ENCODE measurements around the gene ZSWIM9.

ZSWIM9 gene

DNA sequence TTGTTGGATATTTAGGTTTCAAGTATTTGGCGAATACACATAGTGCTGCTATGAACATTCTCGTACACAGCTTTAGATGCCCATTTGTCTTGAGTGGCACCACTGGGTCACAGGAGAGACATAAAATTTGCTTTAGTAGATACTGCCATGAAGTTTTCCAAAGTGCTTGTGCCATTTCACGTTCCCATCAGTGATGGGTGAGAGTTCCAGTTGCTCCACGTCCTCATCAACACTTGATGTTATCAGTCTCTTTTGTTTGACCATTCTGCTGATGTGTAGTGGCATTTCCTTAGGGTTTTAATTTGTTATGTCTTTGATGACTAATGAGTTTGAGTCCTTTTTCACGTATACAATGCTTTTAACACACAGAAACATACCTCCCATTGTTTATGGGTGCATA lies 11.0 kb downstream of the ZSWIM9 start:
- Histone ChIP-seq H2BK12ac (ENCODE audit: low read length in 2 of 2) (no peak overlapping the region), H3K9ac (ENCODE audit: low read length) (no peak overlapping the region), H3K4ac (ENCODE audit: low read depth in 1 of 2, low read length in 2 of 2) (no peak overlapping the region), H3K9me3 (ENCODE audit: control insufficient read depth, low read length) (peaks cover 13% of the 10 kb centered on the region), H3K79me1 (replicated peaks; ENCODE audit: low read length, poor library complexity, severe bottlenecking) (peaks cover 9% of the 10 kb centered on the region), H3K23ac (ENCODE audit: low read length in 2 of 2) (no peak overlapping the region), H3K14ac (ENCODE audit: low read length in 2 of 2) (no peak overlapping the region), H3K4me2 (ENCODE audit: low read length, poor library complexity, severe bottlenecking) (no peak overlapping the region), H3K27me3 (ENCODE audit: control insufficient read depth in 1 of 2, insufficient read depth in 1 of 2, low read length in 2 of 2) (no peaks in the 10 kb centered on the region), H3K36me3 (ENCODE audit: control insufficient read depth in 1 of 2, insufficient read depth in 2 of 2, low read depth in 1 of 2, low read length in 2 of 2) (peaks cover 8 to 39% of the 10 kb centered on the region in 2 experiments), H3K18ac (ENCODE audit: low read depth in 1 of 2, low read length in 2 of 2) (no peak overlapping the region), H3K4me1 (ENCODE audit: control insufficient read depth, insufficient read depth, low read depth, low read length) (no peaks in the 10 kb centered on the region), H2BK5ac (ENCODE audit: low read depth, low read length, poor library complexity, severe bottlenecking) (no peak overlapping the region), H2BK120ac (ENCODE audit: low read depth, low read length) (no peak overlapping the region), H3K4me3 (ENCODE audit: insufficient read depth in 1 of 2, low read depth in 1 of 2, low read length in 2 of 2) (no peak overlapping the region), H4K8ac (ENCODE audit: low read length) (no peak overlapping the region), H2AK5ac (ENCODE audit: low read length, severe bottlenecking) (no peak overlapping the region), H4K91ac (ENCODE audit: low read length) (no peak overlapping the region), H2AFZ (ENCODE audit: low read depth, low read length) (no peak overlapping the region), H2BK15ac (ENCODE audit: low read depth, poor library complexity, severe bottlenecking) (no peak overlapping the region), H3K27ac (ENCODE audit: low read length, poor library complexity, severe bottlenecking) (no peak overlapping the region)
- 96% methylated on average over 4 of the region's 5 CpGs for WGBS
- no peak for DNase-seq

DNA sequence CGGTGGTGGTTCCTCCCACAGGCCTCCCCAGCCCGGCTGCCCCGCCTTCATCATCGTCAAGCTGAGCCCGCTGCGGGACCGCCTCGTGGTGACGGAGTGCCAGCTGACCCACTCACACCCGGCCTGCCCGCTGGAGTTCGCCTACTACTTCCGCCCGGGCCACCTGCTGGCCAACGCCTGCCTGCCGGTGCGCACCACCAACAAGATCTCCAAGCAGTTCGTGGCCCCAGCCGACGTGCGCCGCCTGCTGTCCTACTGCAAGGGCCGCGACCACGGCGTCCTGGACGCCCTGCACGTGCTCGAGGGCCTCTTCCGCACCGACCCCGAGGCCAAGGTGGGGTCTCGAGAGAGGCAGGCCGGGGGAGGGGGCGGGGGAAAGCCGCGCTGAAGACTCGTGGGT lies 12.0 kb downstream of the ZSWIM9 start:
- H4K8ac ChIP-seq (ENCODE audit: low read length) = no peak overlapping the region
- H3K36me3 ChIP-seq (ENCODE audit: control insufficient read depth in 1 of 2, insufficient read depth in 2 of 2, low read depth in 1 of 2, low read length in 2 of 2) = peaks cover 8 to 35% of the 10 kb centered on the region in 2 experiments
- no peak overlapping the region for H2BK5ac ChIP-seq (ENCODE audit: low read depth, low read length, poor library complexity, severe bottlenecking)
- 96% methylated on average over 38 of the region's 38 CpGs for WGBS
- H3K27ac ChIP-seq (ENCODE audit: low read length, poor library complexity, severe bottlenecking) = no peak overlapping the region
- peaks cover 13% of the 10 kb centered on the region for H3K9me3 ChIP-seq (ENCODE audit: control insufficient read depth, low read length)
- no peaks in the 10 kb centered on the region for H3K4me1 ChIP-seq (ENCODE audit: control insufficient read depth, insufficient read depth, low read depth, low read length)
- H3K18ac ChIP-seq (ENCODE audit: low read depth in 1 of 2, low read length in 2 of 2) = no peak overlapping the region
- H2BK120ac ChIP-seq (ENCODE audit: low read depth, low read length) = no peak overlapping the region
- peaks cover 7% of the 10 kb centered on the region for H3K79me1 ChIP-seq (replicated peaks; ENCODE audit: low read length, poor library complexity, severe bottlenecking)
- H3K9ac ChIP-seq (ENCODE audit: low read length) = no peak overlapping the region
- no peak overlapping the region for H2AK5ac ChIP-seq (ENCODE audit: low read length, severe bottlenecking)
- no peaks in the 10 kb centered on the region for H3K27me3 ChIP-seq (ENCODE audit: control insufficient read depth in 1 of 2, insufficient read depth in 1 of 2, low read length in 2 of 2)
- H2BK12ac ChIP-seq (ENCODE audit: low read length in 2 of 2) = no peak overlapping the region
- no peak overlapping the region for H3K4me2 ChIP-seq (ENCODE audit: low read length, poor library complexity, severe bottlenecking)
- peak overlapping the region; percentile 24 for H4K91ac ChIP-seq (ENCODE audit: low read length)
- H2BK15ac ChIP-seq (ENCODE audit: low read depth, poor library complexity, severe bottlenecking) = no peak overlapping the region
- H3K23ac ChIP-seq (ENCODE audit: low read length in 2 of 2) = no peak overlapping the region
- DNase-seq = no peak
- peak overlapping the region in 1 of 2 experiments; percentile 30 for H3K4me3 ChIP-seq (ENCODE audit: insufficient read depth in 1 of 2, low read depth in 1 of 2, low read length in 2 of 2)
- no peak overlapping the region for H3K4ac ChIP-seq (ENCODE audit: low read depth in 1 of 2, low read length in 2 of 2)
- no peak overlapping the region for H2AFZ ChIP-seq (ENCODE audit: low read depth, low read length)
- no peak overlapping the region for H3K14ac ChIP-seq (ENCODE audit: low read length in 2 of 2)

DNA sequence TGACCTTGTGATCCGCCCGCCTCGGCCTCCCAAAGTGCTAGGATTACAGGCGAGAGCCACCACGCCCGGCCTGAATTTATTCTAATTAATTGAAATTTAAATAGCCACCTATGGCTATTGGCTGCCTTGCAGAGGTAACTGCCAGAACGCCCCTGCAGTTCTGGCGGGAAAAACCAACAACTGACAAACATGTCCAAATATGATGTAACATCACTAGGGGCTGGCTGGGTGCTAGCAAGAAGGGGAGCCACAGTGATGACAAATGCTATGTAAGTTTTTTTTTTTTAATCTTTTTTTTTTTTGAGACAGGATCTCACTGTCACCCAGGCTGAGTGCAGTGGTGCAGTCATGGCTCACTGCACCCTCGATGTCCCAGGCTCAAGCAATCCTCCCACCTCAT lies 12.9 kb downstream of the ZSWIM9 start:
- Histone ChIP-seq H2BK120ac (ENCODE audit: low read depth, low read length) (no peak overlapping the region), H3K4ac (ENCODE audit: low read depth in 1 of 2, low read length in 2 of 2) (no peak overlapping the region), H3K9ac (ENCODE audit: low read length) (no peak overlapping the region), H3K14ac (ENCODE audit: low read length in 2 of 2) (no peak overlapping the region), H3K27me3 (ENCODE audit: control insufficient read depth in 1 of 2, insufficient read depth in 1 of 2, low read length in 2 of 2) (no peaks in the 10 kb centered on the region), H3K4me3 (ENCODE audit: insufficient read depth in 1 of 2, low read depth in 1 of 2, low read length in 2 of 2) (no peak overlapping the region), H4K8ac (ENCODE audit: low read length) (no peak overlapping the region), H3K23ac (ENCODE audit: low read length in 2 of 2) (no peak overlapping the region), H2BK5ac (ENCODE audit: low read depth, low read length, poor library complexity, severe bottlenecking) (no peak overlapping the region), H3K4me2 (ENCODE audit: low read length, poor library complexity, severe bottlenecking) (no peak overlapping the region), H3K27ac (ENCODE audit: low read length, poor library complexity, severe bottlenecking) (no peak overlapping the region), H3K4me1 (ENCODE audit: control insufficient read depth, insufficient read depth, low read depth, low read length) (no peaks in the 10 kb centered on the region), H2BK15ac (ENCODE audit: low read depth, poor library complexity, severe bottlenecking) (no peak overlapping the region), H3K9me3 (ENCODE audit: control insufficient read depth, low read length) (peaks cover 13% of the 10 kb centered on the region), H2BK12ac (ENCODE audit: low read length in 2 of 2) (no peak overlapping the region), H2AK5ac (ENCODE audit: low read length, severe bottlenecking) (no peak overlapping the region), H2AFZ (ENCODE audit: low read depth, low read length) (no peak overlapping the region), H3K18ac (ENCODE audit: low read depth in 1 of 2, low read length in 2 of 2) (no peak overlapping the region), H3K36me3 (ENCODE audit: control insufficient read depth in 1 of 2, insufficient read depth in 2 of 2, low read depth in 1 of 2, low read length in 2 of 2) (peaks cover 11 to 35% of the 10 kb centered on the region in 2 experiments), H3K79me1 (replicated peaks; ENCODE audit: low read length, poor library complexity, severe bottlenecking) (peaks cover 2% of the 10 kb centered on the region), H4K91ac (ENCODE audit: low read length) (no peak overlapping the region)
- DNase-seq = no peak
- whole genome bisulfite sequencing = 98% methylated on average over 8 of the region's 9 CpGs

DNA sequence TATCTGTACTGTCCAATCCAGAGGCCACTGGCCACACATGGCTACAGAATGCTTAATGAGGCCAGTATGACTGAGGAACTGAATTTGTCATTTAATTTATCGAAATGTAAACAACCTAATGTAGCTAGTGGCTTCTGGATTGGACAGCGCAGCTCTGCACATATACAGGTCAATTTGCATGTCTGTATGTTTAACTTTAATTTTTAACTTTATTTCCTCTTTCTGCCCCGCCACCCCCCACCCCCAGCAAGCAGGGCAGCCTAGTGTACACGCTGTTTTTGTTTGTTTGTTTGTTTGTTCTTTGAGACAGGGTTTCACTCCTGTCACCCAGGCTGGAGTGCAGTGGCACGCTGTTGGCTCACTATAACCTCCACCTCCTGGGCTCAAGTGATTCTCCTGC lies 15.5 kb downstream of the ZSWIM9 start:
- no peak overlapping the region for H3K9ac ChIP-seq (ENCODE audit: low read length)
- H3K4me1 ChIP-seq (ENCODE audit: control insufficient read depth, insufficient read depth, low read depth, low read length) = no peaks in the 10 kb centered on the region
- no peak overlapping the region for H3K4ac ChIP-seq (ENCODE audit: low read depth in 1 of 2, low read length in 2 of 2)
- no peaks in the 10 kb centered on the region for H3K27me3 ChIP-seq (ENCODE audit: control insufficient read depth in 1 of 2, insufficient read depth in 1 of 2, low read length in 2 of 2)
- H3K4me3 ChIP-seq (ENCODE audit: insufficient read depth in 1 of 2, low read depth in 1 of 2, low read length in 2 of 2) = no peak overlapping the region
- H2BK120ac ChIP-seq (ENCODE audit: low read depth, low read length) = no peak overlapping the region
- H2BK5ac ChIP-seq (ENCODE audit: low read depth, low read length, poor library complexity, severe bottlenecking) = no peak overlapping the region
- DNase-seq = no peak
- no peak overlapping the region for H4K8ac ChIP-seq (ENCODE audit: low read length)
- H3K23ac ChIP-seq (ENCODE audit: low read length in 2 of 2) = no peak overlapping the region
- H3K79me1 ChIP-seq (replicated peaks; ENCODE audit: low read length, poor library complexity, severe bottlenecking) = peaks cover 2% of the 10 kb centered on the region
- H3K14ac ChIP-seq (ENCODE audit: low read length in 2 of 2) = no peak overlapping the region
- H2BK12ac ChIP-seq (ENCODE audit: low read length in 2 of 2) = no peak overlapping the region
- no peak overlapping the region for H2BK15ac ChIP-seq (ENCODE audit: low read depth, poor library complexity, severe bottlenecking)
- H3K9me3 ChIP-seq (ENCODE audit: control insufficient read depth, low read length) = peaks cover 11% of the 10 kb centered on the region
- peaks cover 12 to 36% of the 10 kb centered on the region in 2 experiments for H3K36me3 ChIP-seq (ENCODE audit: control insufficient read depth in 1 of 2, insufficient read depth in 2 of 2, low read depth in 1 of 2, low read length in 2 of 2)
- H3K18ac ChIP-seq (ENCODE audit: low read depth in 1 of 2, low read length in 2 of 2) = no peak overlapping the region
- 100% methylated on average over 3 of the region's 5 CpGs for WGBS
- no peak overlapping the region for H2AK5ac ChIP-seq (ENCODE audit: low read length, severe bottlenecking)
- no peak overlapping the region for H3K4me2 ChIP-seq (ENCODE audit: low read length, poor library complexity, severe bottlenecking)
- H3K27ac ChIP-seq (ENCODE audit: low read length, poor library complexity, severe bottlenecking) = no peak overlapping the region
- H2AFZ ChIP-seq (ENCODE audit: low read depth, low read length) = no peak overlapping the region
- H4K91ac ChIP-seq (ENCODE audit: low read length) = no peak overlapping the region
